B cell (primary cell): ENCODE data around the gene MRPL20.

ENCODE experiments used
- CTCF ChIP-seq: fragments of 200-600 bp; IDR thresholded peaks from one replicate; pipeline ENCODE4 v1.8.0; 2022; ENCODE audit warnings: antibody characterized with exemption, mild to moderate bottlenecking
- EZH2 ChIP-seq: IDR thresholded peaks from 2 replicates; pipeline ENCODE4 v1.6.1; 2012; ENCODE audit warnings: borderline replicate concordance, low read depth, mild to moderate bottlenecking, moderate library complexity, low read length; ENCODE audit not compliant: insufficient read depth, poor library complexity, severe bottlenecking

- no peak for TF ChIP-seq CTCF
- no peak for TF ChIP-seq EZH2
These were observed 11.6 kb upstream of the MRPL20 start for GRCh38 chr1:1418464-1419362.
